HEK293 (cell line): ENCODE measurements around the gene E2F4.
A peak's percentile ranks its signal among the peaks of the same experiment; 100 is the strongest.

Source experiments
- CTCF ChIA-PET: fragments of 350-600 bp; formaldehyde crosslinking; extraction: SDS; loops from one replicate; lab custom pipeline; 2021; ENCODE audit warnings: antibody characterized with exemption; lab: Yijun Ruan, JAX
- POLR2A ChIA-PET: fragments of 300-600 bp; formaldehyde crosslinking; extraction: SDS; loops from one replicate; lab custom pipeline; 2020; ENCODE audit warnings: antibody characterized with exemption, inconsistent platforms; lab: Yijun Ruan, JAX
- H3K27ac ChIP-seq: fragments of 200-500 bp; sonication (Bioruptor generic); 2 replicates; pipeline ENCODE4 v1.5.1; 2014; ENCODE audit warnings: low read depth, low read length, control low read depth, inconsistent platforms; ENCODE audit errors: extremely low read depth
- H3K36me3 ChIP-seq, 2 experiments: fragments of 200-500 bp in 1 of 2; sonication (Bioruptor generic) in 1 of 2; 1 replicate in 1 of 2; 2 replicates in 1 of 2; pipeline ENCODE4 v1.5.1; 2014 to 2017; ENCODE audit warnings: inconsistent platforms in 2 of 2, low read length in 2 of 2; ENCODE audit not compliant: control insufficient read depth in 2 of 2, insufficient read depth in 1 of 2
- H3K4me1 ChIP-seq: fragments of 200-500 bp; sonication (Bioruptor generic); 2 replicates; pipeline ENCODE4 v1.5.1; 2014; ENCODE audit warnings: mild to moderate bottlenecking, low read length, inconsistent platforms; ENCODE audit not compliant: control insufficient read depth, insufficient read depth
- H3K4me3 ChIP-seq: 2 replicates; pipeline ENCODE4 v1.5.1; 2011; ENCODE audit warnings: low read depth, mild to moderate bottlenecking, control low read depth, low read length, moderate library complexity
- H3K9me3 ChIP-seq: fragments of 200-500 bp; sonication (Bioruptor generic); 2 replicates; pipeline ENCODE4 v1.5.1; 2014; ENCODE audit warnings: low read depth, low read length, inconsistent platforms; ENCODE audit not compliant: control insufficient read depth, insufficient read depth
- BCL11A ChIP-seq: fragments of 450-650 bp; formaldehyde crosslinking; IDR thresholded peaks from 2 replicates; pipeline ENCODE4 v1.5.1; 2016; ENCODE audit warnings: low read depth, missing biosample characterization, missing genetic modification characterization
- HOXA7 ChIP-seq: sonication (generic); formaldehyde crosslinking; IDR thresholded peaks from 2 replicates; pipeline ENCODE4 v1.8.1; 2022; ENCODE audit warnings: missing genetic modification reagents, borderline replicate concordance
- KLF16 ChIP-seq: fragments of 450-650 bp; formaldehyde crosslinking; IDR thresholded peaks from 2 replicates; pipeline ENCODE4 v1.5.1; 2017; ENCODE audit warnings: missing biosample characterization, missing genetic modification characterization
- OVOL3 ChIP-seq: fragments of 450-650 bp; formaldehyde crosslinking; IDR thresholded peaks from 2 replicates; pipeline ENCODE4 v1.5.1; 2016; ENCODE audit warnings: missing biosample characterization, missing genetic modification characterization
- PRDM1 ChIP-seq: fragments of 450-650 bp; formaldehyde crosslinking; IDR thresholded peaks from 2 replicates; pipeline ENCODE4; 2016; ENCODE audit warnings: missing biosample characterization, missing genetic modification characterization
- SP2 ChIP-seq: fragments of 450-650 bp; formaldehyde crosslinking; IDR thresholded peaks from 2 replicates; pipeline ENCODE4 v1.5.1; 2016; ENCODE audit warnings: missing biosample characterization, missing genetic modification characterization
- TCF7L2 ChIP-seq: IDR thresholded peaks from 2 replicates; pipeline ENCODE4 v1.6.1; 2011; ENCODE audit warnings: low read depth, mild to moderate bottlenecking, inconsistent platforms, low read length, moderate library complexity, borderline replicate concordance
- ZBTB7A ChIP-seq: fragments of 450-650 bp; formaldehyde crosslinking; IDR thresholded peaks from 2 replicates; pipeline ENCODE4 v1.5.1; 2016; ENCODE audit warnings: low read depth, missing biosample characterization, missing genetic modification characterization
- ZNF221 ChIP-seq: fragments of 450-650 bp; formaldehyde crosslinking; IDR thresholded peaks from 2 replicates; pipeline ENCODE4 v1.5.1; 2017; ENCODE audit warnings: missing biosample characterization, missing genetic modification characterization, borderline replicate concordance
- ZNF324 ChIP-seq: fragments of 450-650 bp; formaldehyde crosslinking; IDR thresholded peaks from 2 replicates; pipeline ENCODE4 v1.5.1; 2016; ENCODE audit warnings: missing biosample characterization, missing genetic modification characterization
- ZNF341 ChIP-seq: fragments of 450-650 bp; formaldehyde crosslinking; IDR thresholded peaks from 2 replicates; pipeline ENCODE4; 2016; ENCODE audit warnings: low read depth, missing biosample characterization, missing genetic modification characterization
- ZNF473 ChIP-seq: fragments of 450-650 bp; formaldehyde crosslinking; IDR thresholded peaks from 2 replicates; pipeline ENCODE4 v1.5.1; 2017; ENCODE audit warnings: missing biosample characterization, missing genetic modification characterization
- ZNF48 ChIP-seq: fragments of 450-650 bp; formaldehyde crosslinking; IDR thresholded peaks from 2 replicates; pipeline ENCODE4 v1.5.1; 2016; ENCODE audit warnings: missing biosample characterization, missing genetic modification characterization
- ZNF501 ChIP-seq: fragments of 450-650 bp; formaldehyde crosslinking; IDR thresholded peaks from 2 replicates; pipeline ENCODE4 v1.5.1; 2016; ENCODE audit warnings: missing biosample characterization, missing genetic modification characterization
- ZNF600 ChIP-seq: fragments of 450-650 bp; formaldehyde crosslinking; IDR thresholded peaks from 2 replicates; pipeline ENCODE4 v1.5.1; 2016; ENCODE audit warnings: missing biosample characterization, missing genetic modification characterization
- ZNF701 ChIP-seq: fragments of 450-650 bp; formaldehyde crosslinking; IDR thresholded peaks from 2 replicates; pipeline ENCODE4 v1.5.1; 2016; ENCODE audit warnings: missing biosample characterization, missing genetic modification characterization
- ZNF707 ChIP-seq: fragments of 450-650 bp; formaldehyde crosslinking; IDR thresholded peaks from 2 replicates; pipeline ENCODE4 v1.5.1; 2016; ENCODE audit warnings: missing biosample characterization, missing genetic modification characterization
- ZNF76 ChIP-seq: fragments of 450-650 bp; formaldehyde crosslinking; IDR thresholded peaks from 2 replicates; pipeline ENCODE4; 2016; ENCODE audit warnings: low read depth, missing biosample characterization, missing genetic modification characterization, borderline replicate concordance
- ZNF791 ChIP-seq: fragments of 450-650 bp; formaldehyde crosslinking; IDR thresholded peaks from 2 replicates; pipeline ENCODE4 v1.5.1; 2016; ENCODE audit warnings: missing biosample characterization, missing genetic modification characterization
- ZNF830 ChIP-seq: fragments of 450-650 bp; IDR thresholded peaks from 2 replicates; pipeline ENCODE4 v1.5.0; 2018; ENCODE audit warnings: missing biosample characterization, missing genetic modification characterization, low read depth, mild to moderate bottlenecking, moderate library complexity
- TF ChIP-seq, protein P1 (sequence below): fragments of 450-650 bp; formaldehyde crosslinking; IDR thresholded peaks from 2 replicates; pipeline ENCODE4 v1.5.1; 2016; ENCODE audit warnings: missing biosample characterization, missing genetic modification characterization
- TF ChIP-seq, protein P2 (sequence below): fragments of 450-650 bp; formaldehyde crosslinking; optimal IDR thresholded peaks from 2 replicates; pipeline ENCODE3; 2016; ENCODE audit warnings: missing biosample characterization, mild to moderate bottlenecking, missing genetic modification characterization
- TF ChIP-seq, protein P3 (sequence below): fragments of 450-650 bp; formaldehyde crosslinking; IDR thresholded peaks from 2 replicates; pipeline ENCODE4 v1.5.1; 2016; ENCODE audit warnings: missing biosample characterization, missing genetic modification characterization
- TF ChIP-seq, protein P4 (sequence below): fragments of 450-650 bp; formaldehyde crosslinking; IDR thresholded peaks from 2 replicates; pipeline ENCODE4 v1.5.1; 2016; ENCODE audit warnings: missing biosample characterization, missing genetic modification characterization
- TF ChIP-seq, protein P5 (sequence below): fragments of 450-650 bp; formaldehyde crosslinking; IDR thresholded peaks from 2 replicates; pipeline ENCODE4 v1.5.0; 2017; ENCODE audit warnings: missing biosample characterization, missing genetic modification characterization, borderline replicate concordance

The E2F4 gene

DNA sequence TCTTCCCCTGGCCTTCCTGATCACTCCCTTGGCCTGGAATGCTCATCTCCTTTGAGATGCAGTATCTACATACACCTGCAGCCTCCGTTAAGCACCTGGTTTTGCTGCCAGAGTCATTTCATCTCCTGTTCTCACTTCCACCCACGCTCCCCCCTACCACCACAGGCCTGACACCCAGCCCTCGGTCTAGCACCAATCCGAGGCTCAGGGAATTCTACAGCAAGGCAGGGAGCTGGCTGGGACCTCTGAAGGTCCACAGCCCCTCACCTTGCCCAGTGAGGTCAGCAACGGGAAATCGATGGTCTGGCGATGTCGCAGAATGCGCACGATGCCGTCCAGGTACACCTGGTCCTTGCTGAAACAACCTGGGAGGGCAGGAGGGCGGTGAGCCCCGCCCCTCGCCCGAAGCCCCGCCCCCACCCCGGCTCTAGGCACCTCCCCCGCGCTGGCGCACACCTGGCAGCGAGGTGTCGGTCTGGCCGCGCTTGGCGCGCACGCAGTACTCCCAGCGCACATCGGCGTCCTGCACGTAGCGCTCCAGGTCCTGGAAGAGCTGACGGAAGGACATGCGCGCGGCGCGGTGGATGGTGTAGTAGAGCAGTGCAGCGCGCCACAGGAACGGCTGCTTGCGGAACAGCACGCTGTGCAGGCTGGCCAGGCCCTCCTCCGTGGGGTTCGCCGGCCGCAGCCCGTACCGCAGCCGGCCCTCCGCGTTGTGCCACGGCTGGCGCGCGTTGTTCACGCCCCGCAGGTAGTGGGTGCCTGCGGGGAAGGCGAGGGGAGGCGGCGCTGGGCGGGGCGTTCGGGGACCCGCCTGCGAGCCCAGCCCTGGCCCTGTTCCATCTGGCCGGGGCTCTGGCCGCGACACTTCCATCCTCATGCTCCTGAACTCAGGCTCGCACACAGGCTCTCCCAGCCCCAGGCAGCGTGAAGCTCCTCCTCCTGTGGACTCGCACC is 13.9 kb upstream of the E2F4 start (continued):
- no peak for TF ChIP-seq HOXA7
- TF ChIP-seq ZNF76 (tag by site-specific recombination) = peak; percentile 29; the same call in 1 of the 2 replicates
- TF ChIP-seq, protein P1, sequence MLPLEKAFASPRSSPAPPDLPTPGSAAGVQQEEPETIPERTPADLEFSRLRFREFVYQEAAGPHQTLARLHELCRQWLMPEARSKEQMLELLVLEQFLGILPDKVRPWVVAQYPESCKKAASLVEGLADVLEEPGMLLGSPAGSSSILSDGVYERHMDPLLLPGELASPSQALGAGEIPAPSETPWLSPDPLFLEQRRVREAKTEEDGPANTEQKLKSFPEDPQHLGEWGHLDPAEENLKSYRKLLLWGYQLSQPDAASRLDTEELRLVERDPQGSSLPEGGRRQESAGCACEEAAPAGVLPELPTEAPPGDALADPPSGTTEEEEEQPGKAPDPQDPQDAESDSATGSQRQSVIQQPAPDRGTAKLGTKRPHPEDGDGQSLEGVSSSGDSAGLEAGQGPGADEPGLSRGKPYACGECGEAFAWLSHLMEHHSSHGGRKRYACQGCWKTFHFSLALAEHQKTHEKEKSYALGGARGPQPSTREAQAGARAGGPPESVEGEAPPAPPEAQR (tag by site-specific recombination) = no peak
- TF ChIP-seq, protein P2, sequence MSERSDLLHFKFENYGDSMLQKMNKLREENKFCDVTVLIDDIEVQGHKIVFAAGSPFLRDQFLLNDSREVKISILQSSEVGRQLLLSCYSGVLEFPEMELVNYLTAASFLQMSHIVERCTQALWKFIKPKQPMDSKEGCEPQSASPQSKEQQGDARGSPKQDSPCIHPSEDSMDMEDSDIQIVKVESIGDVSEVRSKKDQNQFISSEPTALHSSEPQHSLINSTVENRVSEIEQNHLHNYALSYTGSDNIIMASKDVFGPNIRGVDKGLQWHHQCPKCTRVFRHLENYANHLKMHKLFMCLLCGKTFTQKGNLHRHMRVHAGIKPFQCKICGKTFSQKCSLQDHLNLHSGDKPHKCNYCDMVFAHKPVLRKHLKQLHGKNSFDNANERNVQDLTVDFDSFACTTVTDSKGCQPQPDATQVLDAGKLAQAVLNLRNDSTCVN (tag by site-specific recombination) = peak; percentile 90
- no peak for TF ChIP-seq ZNF473 (tag by site-specific recombination)

DNA sequence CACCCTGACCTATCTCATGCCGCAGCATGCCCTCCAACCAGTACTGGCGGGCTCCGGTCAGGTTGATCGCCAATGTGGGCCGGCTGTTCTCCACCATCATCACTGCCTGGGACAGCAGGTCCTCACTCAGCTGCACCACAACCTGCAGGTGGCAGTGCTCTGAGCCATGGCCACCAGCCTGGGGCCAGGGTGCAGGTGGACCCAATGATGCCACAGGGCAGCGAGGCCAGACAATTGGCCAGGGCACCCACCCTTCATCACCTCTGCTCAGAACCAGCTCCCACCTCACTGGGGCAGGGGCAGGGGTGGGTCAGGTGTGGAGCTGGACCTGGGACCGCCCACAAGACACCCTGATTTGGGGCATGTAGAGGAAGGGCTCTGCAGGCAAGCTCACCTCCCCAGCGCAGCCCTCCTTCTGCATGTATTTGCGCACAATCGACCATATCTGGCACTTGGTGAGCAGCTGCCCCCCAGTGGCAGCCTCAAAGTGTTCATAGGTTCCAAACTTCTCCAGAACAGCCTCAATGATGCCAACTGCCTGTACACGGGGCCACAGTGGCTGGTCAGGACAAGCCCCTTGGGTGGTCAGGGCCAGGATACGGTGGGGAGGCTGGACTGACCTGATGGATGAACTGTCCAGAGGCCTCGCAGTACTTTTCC is 12.4 kb upstream of the E2F4 start:
- POLR2A ChIA-PET = interaction anchor here (0.5 kb wide), 1 partner anchor 67 kb away, joined by 3 read pairs; no protein-coding TSS in a partner anchor
- H3K27ac ChIP-seq = no peak overlapping the region
- H3K4me3 ChIP-seq = no peak overlapping the region
- peaks cover 10% of the 10 kb centered on the region for H3K4me1 ChIP-seq
- H3K9me3 ChIP-seq = no peaks in the 10 kb centered on the region
- H3K36me3 ChIP-seq = peaks cover 0 to 41% of the 10 kb centered on the region in 2 experiments; a peak in 1 of 3 replicates
- CTCF ChIA-PET = interaction anchor here (0.8 to 1.3 kb wide), 2 partner anchors 24 to 48 kb away, joined by 3 read pairs; no protein-coding TSS in a partner anchor
- no peak for TF ChIP-seq ZNF221 (tag by site-specific recombination)
- no peak for TF ChIP-seq ZBTB7A
- TF ChIP-seq OVOL3 = no peak
- no peak for TF ChIP-seq TCF7L2
- peak; percentile 33; the same call in 1 of the 2 replicates for TF ChIP-seq ZNF341 (tag by site-specific recombination)
- no peak for TF ChIP-seq ZNF48
- TF ChIP-seq ZNF600 = no peak
- TF ChIP-seq ZNF701 (tag by site-specific recombination) = no peak
- TF ChIP-seq, protein P3, sequence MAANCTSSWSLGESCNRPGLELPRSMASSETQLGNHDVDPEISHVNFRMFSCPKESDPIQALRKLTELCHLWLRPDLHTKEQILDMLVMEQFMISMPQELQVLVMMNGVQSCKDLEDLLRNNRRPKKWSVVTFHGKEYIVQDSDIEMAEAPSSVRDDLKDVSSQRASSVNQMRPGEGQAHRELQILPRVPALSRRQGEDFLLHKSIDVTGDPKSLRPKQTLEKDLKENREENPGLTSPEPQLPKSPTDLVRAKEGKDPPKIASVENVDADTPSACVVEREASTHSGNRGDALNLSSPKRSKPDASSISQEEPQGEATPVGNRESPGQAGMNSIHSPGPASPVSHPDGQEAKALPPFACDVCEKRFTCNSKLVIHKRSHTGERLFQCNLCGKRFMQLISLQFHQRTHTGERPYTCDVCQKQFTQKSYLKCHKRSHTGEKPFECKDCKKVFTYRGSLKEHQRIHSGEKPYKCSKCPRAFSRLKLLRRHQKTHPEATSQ (tag by site-specific recombination) = no peak
- no peak for TF ChIP-seq BCL11A (tag by site-specific recombination)
- no peak for TF ChIP-seq ZNF791 (tag by site-specific recombination)
- TF ChIP-seq, protein P4, sequence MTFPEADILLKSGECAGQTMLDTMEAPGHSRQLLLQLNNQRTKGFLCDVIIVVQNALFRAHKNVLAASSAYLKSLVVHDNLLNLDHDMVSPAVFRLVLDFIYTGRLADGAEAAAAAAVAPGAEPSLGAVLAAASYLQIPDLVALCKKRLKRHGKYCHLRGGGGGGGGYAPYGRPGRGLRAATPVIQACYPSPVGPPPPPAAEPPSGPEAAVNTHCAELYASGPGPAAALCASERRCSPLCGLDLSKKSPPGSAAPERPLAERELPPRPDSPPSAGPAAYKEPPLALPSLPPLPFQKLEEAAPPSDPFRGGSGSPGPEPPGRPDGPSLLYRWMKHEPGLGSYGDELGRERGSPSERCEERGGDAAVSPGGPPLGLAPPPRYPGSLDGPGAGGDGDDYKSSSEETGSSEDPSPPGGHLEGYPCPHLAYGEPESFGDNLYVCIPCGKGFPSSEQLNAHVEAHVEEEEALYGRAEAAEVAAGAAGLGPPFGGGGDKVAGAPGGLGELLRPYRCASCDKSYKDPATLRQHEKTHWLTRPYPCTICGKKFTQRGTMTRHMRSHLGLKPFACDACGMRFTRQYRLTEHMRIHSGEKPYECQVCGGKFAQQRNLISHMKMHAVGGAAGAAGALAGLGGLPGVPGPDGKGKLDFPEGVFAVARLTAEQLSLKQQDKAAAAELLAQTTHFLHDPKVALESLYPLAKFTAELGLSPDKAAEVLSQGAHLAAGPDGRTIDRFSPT = 0 out of 2 replicates have a peak, but pooled peaks have one; percentile 14
- no peak for TF ChIP-seq ZNF707 (tag by site-specific recombination)
- TF ChIP-seq ZNF501 = no peak
- TF ChIP-seq ZNF324 (tag by site-specific recombination) = no peak
- TF ChIP-seq KLF16 (tag by site-specific recombination) = no peak
- TF ChIP-seq SP2 (tag by site-specific recombination) = no peak
- TF ChIP-seq ZNF830 (tag by site-specific recombination) = no peak
- TF ChIP-seq, protein P5, sequence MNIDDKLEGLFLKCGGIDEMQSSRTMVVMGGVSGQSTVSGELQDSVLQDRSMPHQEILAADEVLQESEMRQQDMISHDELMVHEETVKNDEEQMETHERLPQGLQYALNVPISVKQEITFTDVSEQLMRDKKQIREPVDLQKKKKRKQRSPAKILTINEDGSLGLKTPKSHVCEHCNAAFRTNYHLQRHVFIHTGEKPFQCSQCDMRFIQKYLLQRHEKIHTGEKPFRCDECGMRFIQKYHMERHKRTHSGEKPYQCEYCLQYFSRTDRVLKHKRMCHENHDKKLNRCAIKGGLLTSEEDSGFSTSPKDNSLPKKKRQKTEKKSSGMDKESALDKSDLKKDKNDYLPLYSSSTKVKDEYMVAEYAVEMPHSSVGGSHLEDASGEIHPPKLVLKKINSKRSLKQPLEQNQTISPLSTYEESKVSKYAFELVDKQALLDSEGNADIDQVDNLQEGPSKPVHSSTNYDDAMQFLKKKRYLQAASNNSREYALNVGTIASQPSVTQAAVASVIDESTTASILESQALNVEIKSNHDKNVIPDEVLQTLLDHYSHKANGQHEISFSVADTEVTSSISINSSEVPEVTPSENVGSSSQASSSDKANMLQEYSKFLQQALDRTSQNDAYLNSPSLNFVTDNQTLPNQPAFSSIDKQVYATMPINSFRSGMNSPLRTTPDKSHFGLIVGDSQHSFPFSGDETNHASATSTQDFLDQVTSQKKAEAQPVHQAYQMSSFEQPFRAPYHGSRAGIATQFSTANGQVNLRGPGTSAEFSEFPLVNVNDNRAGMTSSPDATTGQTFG (tag by site-specific recombination) = no peak
- no peak for TF ChIP-seq PRDM1
